T-helper 17 cell (primary cell): ENCODE results near the gene CYP4F12. TPM values are rescaled to one million over a fixed set of nuclear protein-coding genes. Genes with fewer than 3 reads are reported as not detected.

ENCODE experiments used
- ATAC-seq: fragments of 150-1000 bp; cut with Tn5 transposase; 2 replicates; pipeline ENCODE4 v1.10.0; 2021; ENCODE audit warnings: mild to moderate bottlenecking, moderate library complexity
- DNase-seq, 3 donors: peaks; one replicate each; pipeline versions ENCODE4 v3.0.0 to v3.0.0-alpha.2; 2020 to 2021
- H3K9me3 ChIP-seq: one replicate; pipeline ENCODE4 v1.7.0; 2013; ENCODE audit warnings: low read length, mild to moderate bottlenecking; ENCODE audit not compliant: control insufficient read depth, poor library complexity, severe bottlenecking
- H3K27ac Mint-ChIP-seq: one replicate; pipeline ENCODE4 v1.8.0; 2022; ENCODE audit warnings: mild to moderate bottlenecking, moderate library complexity, mixed read lengths
- H3K27me3 Mint-ChIP-seq: one replicate; pipeline ENCODE4 v1.8.0; 2022; ENCODE audit warnings: mixed read lengths
- H3K36me3 Mint-ChIP-seq: one replicate; pipeline ENCODE4 v1.8.0; 2022; ENCODE audit warnings: low read depth, mixed read lengths
- H3K4me1 Mint-ChIP-seq: one replicate; pipeline ENCODE4 v1.8.0; 2022; ENCODE audit warnings: mild to moderate bottlenecking, mixed read lengths
- H3K4me3 Mint-ChIP-seq: one replicate; pipeline ENCODE4 v1.8.0; 2022; ENCODE audit warnings: mild to moderate bottlenecking, moderate library complexity, mixed read lengths
- total RNA-seq, 4 donors: library from RNA in 2 of 4; stranded (reverse) in 2 of 4; gene quantifications; one replicate each; pipeline ENCODE4 v1.2.3 and lab custom pipeline; 2022 to 2026

The CYP4F12 gene, protein sequence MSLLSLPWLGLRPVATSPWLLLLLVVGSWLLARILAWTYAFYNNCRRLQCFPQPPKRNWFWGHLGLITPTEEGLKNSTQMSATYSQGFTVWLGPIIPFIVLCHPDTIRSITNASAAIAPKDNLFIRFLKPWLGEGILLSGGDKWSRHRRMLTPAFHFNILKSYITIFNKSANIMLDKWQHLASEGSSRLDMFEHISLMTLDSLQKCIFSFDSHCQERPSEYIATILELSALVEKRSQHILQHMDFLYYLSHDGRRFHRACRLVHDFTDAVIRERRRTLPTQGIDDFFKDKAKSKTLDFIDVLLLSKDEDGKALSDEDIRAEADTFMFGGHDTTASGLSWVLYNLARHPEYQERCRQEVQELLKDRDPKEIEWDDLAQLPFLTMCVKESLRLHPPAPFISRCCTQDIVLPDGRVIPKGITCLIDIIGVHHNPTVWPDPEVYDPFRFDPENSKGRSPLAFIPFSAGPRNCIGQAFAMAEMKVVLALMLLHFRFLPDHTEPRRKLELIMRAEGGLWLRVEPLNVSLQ
- total RNA-seq (1 to 10 TPM; 1.9 to 5.2 TPM), total RNA-seq (lab: John Stamatoyannopoulos, UW) (0.23 to 2.5 reads per million in 2 donors)

DNA sequence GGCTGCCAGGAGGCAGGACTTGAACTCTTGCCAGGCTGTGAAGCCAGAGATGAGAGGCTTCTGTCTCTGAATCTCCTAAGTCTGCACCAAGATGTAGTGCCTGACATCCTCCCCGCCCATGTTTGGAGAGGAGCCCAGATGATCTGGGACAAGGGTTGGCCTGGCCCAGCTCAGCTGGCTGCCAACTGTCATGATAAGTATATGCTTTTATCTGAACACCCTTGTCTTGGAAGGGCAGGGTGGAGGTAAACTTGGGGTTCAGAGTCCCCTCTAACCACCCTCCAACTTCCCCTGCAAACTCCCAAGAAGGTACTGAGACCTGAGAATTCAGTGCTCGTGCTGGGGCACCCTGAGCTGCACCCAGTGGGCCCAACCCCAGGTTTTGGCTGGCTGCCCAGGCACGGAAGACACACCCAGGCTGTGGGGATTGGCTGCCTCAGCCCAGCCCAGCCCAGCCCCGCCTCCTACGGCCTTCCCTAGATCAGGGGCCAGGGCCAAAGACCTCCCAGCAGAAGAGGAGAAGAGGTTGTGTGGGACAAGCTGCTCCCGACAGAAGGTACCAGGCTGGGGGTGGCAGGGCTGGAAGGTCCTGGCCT, at the start of gene CYP4F12:
Gene CYP4F12, plus strand, starts transcription at position 508 of the 596 bp plus-strand sequence. CDS start 443 bp downstream, outside the sequence.
- DNase-seq (peak in 1 of 3 donors; percentile 21), ATAC-seq (peak; percentile 73)
- peak within 1 kb of the TSS; percentile 72 for H3K4me3 Mint-ChIP-seq
- no peaks in the 10 kb centered on the region for H3K27me3 Mint-ChIP-seq
- no peaks in the 10 kb centered on the region for H3K9me3 ChIP-seq
- H3K4me1 Mint-ChIP-seq, result peaks cover 24% of the 10 kb centered on the region
- no peaks in the 10 kb centered on the region for H3K36me3 Mint-ChIP-seq
- peak within 1 kb of the TSS; percentile 85 for H3K27ac Mint-ChIP-seq

DNA sequence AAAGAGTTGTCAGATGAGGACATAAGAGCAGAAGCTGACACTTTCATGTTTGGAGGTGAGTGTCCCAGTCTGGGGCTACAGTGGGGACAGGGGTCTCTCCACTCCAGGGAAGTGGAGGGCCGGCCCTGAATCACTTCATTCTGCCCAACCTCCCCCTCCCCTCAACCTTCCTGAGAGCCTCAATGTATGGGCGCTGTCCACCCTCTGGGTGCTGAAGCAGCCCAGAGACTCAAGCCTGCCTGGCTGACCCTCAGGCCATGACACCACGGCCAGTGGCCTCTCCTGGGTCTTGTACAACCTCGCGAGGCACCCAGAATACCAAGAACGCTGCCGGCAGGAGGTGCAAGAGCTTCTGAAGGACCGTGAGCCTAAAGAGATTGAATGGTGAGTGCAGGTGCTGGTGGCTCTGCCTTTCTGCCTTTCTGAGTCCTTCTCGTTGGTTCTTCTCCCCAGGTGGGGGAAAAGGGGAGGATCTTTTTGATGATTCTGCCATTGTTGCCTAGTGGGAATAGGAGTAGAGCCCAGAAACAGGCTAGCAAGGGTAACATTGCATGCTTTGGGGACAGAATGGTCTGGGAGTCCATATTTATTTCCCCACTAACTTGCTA, 49.1 kb upstream of the CYP4F12 start:
- DNase-seq (no peak), ATAC-seq (no peak)
- Mint-ChIP-seq H3K36me3 (no peaks in the 10 kb centered on the region), H3K4me1 (no peaks in the 10 kb centered on the region), H3K27me3 (peaks cover 46% of the 10 kb centered on the region), H3K4me3 (no peak overlapping the region), H3K27ac (no peak overlapping the region)
- no peaks in the 10 kb centered on the region for H3K9me3 ChIP-seq

DNA sequence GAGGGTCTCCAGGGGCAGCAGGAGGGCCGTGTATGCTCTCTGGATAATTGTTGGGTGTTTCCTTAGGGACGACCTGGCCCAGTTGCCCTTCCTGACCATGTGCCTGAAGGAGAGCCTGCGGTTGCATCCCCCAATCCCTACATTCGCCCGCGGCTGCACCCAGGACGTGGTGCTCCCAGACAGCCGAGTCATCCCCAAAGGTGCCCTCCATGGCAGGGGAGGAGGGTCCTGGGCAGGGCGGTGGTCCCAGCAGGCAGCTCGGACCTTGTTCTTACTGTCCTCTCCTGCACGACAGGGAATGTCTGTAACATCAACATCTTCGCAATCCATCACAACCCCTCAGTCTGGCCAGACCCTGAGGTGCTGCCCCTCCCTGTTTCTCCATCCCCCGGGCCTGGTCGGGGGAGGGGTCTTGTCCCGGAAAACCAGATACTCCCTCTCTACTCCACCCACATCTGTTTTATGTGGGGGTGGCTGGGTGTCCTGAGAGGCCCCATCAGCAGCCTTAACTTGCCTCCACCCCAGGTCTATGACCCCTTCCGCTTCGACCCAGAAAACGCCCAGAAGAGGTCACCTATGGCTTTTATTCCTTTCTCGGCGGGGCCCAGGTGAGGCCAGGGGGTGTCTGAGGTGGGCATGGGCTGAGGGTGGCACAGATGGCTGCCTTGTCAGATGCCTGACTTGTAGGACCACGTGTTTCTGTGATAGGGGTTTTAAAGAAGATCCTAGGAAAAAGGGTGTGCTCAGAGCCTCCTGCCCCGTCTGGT, 44.5 kb upstream of the CYP4F12 start:
- DNase-seq (no peak), ATAC-seq (no peak)
- H3K4me3 Mint-ChIP-seq, result no peak overlapping the region
- peaks cover 5% of the 10 kb centered on the region for H3K4me1 Mint-ChIP-seq
- H3K27me3 Mint-ChIP-seq, result peaks cover 22% of the 10 kb centered on the region
- H3K36me3 Mint-ChIP-seq, result no peaks in the 10 kb centered on the region
- no peak overlapping the region for H3K27ac Mint-ChIP-seq
- no peaks in the 10 kb centered on the region for H3K9me3 ChIP-seq

DNA sequence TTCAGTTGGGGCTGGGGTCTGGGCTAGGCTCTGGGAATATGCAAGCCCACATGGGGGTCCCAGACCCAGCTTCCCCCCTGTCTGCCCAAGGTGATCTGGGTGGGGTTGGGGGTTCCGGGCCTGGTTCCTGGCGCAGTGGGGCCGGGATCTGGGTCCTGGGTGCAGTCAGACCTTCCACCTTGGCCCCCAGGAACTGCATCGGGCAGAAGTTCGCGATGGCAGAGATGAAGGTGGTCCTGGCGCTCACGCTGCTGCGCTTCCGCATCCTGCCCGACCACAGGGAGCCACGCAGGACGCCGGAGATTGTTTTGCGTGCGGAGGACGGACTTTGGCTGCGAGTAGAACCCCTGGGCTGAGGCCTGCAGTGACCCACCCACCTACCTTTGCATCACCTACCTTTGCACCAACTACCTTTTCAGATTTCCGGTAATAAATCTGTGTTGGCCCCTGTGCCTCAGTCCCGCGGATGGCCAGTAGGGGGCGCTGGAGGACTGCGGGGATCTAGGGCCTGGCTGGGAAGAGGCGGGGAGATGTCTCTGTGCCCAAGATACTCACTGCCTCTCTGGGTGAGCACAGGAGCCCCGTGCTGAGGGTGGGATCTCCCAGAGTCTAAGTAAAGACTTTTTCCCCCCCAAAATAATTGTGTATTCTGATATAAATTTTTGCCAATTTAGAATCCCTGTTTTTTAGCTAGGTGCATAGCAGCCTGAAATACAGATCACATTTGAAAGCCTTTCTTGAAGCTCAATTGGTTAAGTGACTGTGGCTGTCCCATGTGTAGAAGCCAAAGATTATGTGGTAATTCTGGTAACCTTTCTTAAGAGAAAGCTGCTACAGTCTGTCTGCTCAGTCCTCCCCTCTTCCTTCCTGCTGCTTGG, 43.6 kb upstream of the CYP4F12 start:
- H3K9me3 ChIP-seq, result no peaks in the 10 kb centered on the region
- peaks cover 16% of the 10 kb centered on the region for H3K27me3 Mint-ChIP-seq
- H3K27ac Mint-ChIP-seq, result no peak overlapping the region
- no peaks in the 10 kb centered on the region for H3K36me3 Mint-ChIP-seq
- DNase-seq (peak; percentile 74 to 94 (median 78)), ATAC-seq (peak; percentile 99)
- H3K4me1 Mint-ChIP-seq, result peaks cover 8% of the 10 kb centered on the region
- H3K4me3 Mint-ChIP-seq, result no peak overlapping the region

DNA sequence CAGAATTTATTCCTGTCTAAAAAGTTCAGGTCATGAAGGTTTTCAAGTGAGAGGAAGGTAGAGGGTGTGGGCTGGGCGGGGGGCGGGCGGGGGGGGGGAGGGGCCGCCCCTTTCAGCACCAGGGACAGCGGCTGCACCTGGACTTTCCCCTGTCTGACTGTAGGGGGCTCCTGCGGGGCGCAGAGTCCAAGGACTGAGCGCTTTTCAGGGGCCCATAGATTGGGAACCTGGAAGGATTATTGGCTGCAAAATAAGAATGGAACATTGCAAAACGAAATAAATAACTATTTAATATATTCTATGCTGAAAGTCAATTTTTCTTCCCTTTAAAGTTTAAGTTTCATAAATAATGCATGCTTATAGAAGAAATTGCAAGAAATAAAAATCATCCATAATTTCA, 41.1 kb upstream of the CYP4F12 start:
- H3K36me3 Mint-ChIP-seq, result no peaks in the 10 kb centered on the region
- peaks cover 20% of the 10 kb centered on the region for H3K27me3 Mint-ChIP-seq
- ATAC-seq, result no peak
- no peak overlapping the region for H3K27ac Mint-ChIP-seq
- peaks cover 12% of the 10 kb centered on the region for H3K4me1 Mint-ChIP-seq
- DNase-seq, result peak in 2 of 3 donors; percentile 24 to 30
- H3K9me3 ChIP-seq, result no peaks in the 10 kb centered on the region
- no peak overlapping the region for H3K4me3 Mint-ChIP-seq

DNA sequence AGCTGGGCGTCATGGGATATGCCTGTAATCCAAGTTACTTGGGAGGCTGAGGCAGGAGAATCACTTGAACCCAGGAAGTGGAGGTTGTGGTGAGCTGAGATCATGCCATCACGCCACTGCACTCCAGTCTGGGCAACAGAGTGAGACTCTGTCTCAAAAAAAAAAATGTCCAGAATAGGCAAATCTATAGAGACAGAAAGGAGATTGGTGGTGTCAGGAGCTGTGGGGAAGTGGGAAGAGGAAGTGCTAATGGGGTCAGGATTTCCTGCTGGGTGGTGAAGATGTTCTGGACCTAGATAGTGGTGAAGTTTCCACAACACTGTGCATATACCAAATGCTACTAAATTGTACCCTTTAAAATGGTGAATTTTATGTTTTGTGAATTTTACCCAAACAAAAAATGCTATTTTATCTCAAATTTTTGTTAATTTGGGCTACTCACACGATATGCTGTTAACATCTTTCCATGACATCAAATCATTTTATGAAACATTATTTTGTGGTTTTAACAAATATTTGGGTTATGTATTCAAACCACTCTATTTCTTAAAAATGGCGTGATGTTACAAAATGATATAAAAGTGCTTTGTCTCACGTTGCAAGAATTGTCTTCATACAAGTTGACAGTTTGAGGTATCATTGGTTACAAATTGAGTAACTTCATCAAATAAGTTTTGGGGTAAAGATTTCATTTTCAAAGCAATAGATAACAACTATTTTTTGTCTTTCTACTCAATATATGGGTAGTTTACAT, 39.6 kb upstream of the CYP4F12 start:
- no peaks in the 10 kb centered on the region for H3K36me3 Mint-ChIP-seq
- no peak for DNase-seq
- H3K27ac Mint-ChIP-seq, result no peak overlapping the region
- peaks cover 12% of the 10 kb centered on the region for H3K4me1 Mint-ChIP-seq
- no peaks in the 10 kb centered on the region for H3K9me3 ChIP-seq
- ATAC-seq, result no peak
- H3K4me3 Mint-ChIP-seq, result peak overlapping the region; percentile 44
- peaks cover 28% of the 10 kb centered on the region for H3K27me3 Mint-ChIP-seq

DNA sequence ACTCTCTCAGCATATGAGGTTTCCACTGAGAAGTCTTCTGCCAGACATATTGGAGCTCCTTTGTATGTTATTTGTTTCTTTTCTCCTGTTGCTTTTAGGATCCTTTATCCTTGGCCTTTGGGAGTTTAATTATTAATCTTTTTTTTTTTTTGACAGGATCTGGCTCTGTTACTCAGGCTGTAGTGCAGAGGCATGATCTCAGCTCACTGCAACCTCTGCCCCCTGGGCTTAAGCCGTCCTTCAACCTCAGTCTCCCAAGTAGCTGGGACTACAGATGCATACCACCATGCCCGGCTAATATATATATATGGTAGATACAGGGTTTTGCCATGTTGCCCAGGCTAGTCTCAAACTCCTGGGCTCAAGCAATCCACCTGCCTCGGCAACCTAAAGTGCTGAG, 38.8 kb upstream of the CYP4F12 start:
- Mint-ChIP-seq H3K4me1 (peaks cover 12% of the 10 kb centered on the region), H3K27ac (no peak overlapping the region), H3K36me3 (no peaks in the 10 kb centered on the region), H3K27me3 (peaks cover 29% of the 10 kb centered on the region), H3K4me3 (no peak overlapping the region)
- DNase-seq, result no peak
- H3K9me3 ChIP-seq, result no peaks in the 10 kb centered on the region
- ATAC-seq, result no peak

DNA sequence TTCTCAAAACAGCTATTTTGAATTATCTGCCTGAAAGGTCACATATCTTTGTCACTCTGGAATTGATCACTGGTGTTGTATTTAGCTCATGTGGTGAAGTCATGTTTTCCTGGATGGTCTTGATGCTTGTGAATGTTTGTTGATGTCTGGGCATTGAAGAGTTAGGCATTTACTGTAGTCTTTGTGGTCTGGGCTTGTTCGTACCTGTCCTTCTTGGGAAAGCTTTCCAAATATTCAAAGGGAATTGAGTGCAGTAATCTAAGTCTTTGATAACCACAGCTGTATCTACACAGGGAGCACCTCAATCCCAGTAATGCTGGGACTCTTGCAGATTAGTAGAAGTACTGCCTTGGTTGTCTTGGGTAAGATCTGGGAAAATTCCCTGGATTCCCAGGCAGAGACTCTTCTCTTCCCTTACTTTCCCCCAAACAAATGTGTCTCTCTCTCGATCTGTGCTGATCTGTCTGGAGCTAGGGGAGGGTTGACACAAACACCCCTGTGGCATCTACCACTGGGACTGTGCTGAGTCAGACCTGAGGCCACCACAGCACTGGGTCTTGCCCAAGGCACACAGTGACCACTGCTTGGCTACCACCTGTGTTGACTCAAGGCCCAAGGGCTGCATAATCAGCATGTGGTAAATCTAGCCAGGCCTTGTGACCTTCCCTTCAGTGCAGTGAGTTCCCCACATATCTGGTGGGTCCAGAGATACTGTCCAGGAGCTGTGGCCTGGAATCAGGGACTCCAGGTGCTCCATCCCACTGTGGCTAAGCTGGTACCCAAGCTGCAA, 37.7 kb upstream of the CYP4F12 start:
- Mint-ChIP-seq H3K36me3 (no peaks in the 10 kb centered on the region), H3K4me3 (no peak overlapping the region), H3K27me3 (peaks cover 40% of the 10 kb centered on the region), H3K4me1 (peaks cover 12% of the 10 kb centered on the region), H3K27ac (no peak overlapping the region)
- DNase-seq, result no peak
- no peak for ATAC-seq
- no peaks in the 10 kb centered on the region for H3K9me3 ChIP-seq

DNA sequence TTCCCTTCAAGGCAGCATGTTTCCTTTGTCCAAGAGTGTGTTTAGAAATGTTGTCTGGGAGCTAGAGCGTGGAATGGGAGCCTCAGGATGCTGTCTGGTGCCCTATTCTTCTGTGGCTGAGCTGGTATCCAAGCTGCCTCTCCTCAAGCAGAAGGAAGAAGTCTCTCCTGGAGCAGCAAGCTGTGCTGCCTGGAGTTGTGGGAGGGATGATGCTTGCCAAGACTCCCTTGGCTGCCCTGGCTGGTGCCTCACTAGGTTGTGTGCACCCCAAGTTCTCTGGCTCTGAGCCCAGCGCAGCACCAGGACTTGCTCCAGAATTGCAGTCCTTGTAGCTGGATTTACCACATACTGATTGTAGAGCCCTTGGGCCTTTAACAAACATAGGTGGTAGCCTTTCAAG, 36.9 kb upstream of the CYP4F12 start:
- no peaks in the 10 kb centered on the region for H3K9me3 ChIP-seq
- Mint-ChIP-seq H3K4me3 (no peak overlapping the region), H3K27me3 (peaks cover 37% of the 10 kb centered on the region), H3K4me1 (peaks cover 12% of the 10 kb centered on the region), H3K27ac (no peak overlapping the region), H3K36me3 (no peaks in the 10 kb centered on the region)
- ATAC-seq (no peak), DNase-seq (no peak)

DNA sequence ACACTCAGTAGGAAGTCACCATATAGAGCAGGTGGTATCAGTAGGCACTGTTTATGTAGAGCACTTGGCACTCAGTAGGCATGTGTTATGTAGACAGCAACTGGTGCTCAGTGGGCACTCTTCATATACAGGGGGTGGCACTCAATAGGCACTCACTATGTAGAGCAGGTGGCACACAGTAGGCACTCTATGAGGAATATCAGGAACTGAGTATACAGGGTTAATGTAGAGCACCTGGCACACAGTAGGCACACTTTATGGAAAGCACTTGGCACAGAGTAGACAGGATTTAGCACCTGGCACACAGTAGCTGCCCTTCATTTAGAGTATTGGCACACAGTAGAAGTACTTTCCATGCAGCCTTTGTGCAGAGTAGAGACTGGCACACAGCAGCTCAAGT, 33.3 kb upstream of the CYP4F12 start:
- H3K27me3 Mint-ChIP-seq, result peaks cover 34% of the 10 kb centered on the region
- ATAC-seq (no peak), DNase-seq (no peak)
- H3K36me3 Mint-ChIP-seq, result no peaks in the 10 kb centered on the region
- H3K27ac Mint-ChIP-seq, result no peak overlapping the region
- no peak overlapping the region for H3K4me3 Mint-ChIP-seq
- no peaks in the 10 kb centered on the region for H3K9me3 ChIP-seq
- peaks cover under 1% of the 10 kb centered on the region for H3K4me1 Mint-ChIP-seq

DNA sequence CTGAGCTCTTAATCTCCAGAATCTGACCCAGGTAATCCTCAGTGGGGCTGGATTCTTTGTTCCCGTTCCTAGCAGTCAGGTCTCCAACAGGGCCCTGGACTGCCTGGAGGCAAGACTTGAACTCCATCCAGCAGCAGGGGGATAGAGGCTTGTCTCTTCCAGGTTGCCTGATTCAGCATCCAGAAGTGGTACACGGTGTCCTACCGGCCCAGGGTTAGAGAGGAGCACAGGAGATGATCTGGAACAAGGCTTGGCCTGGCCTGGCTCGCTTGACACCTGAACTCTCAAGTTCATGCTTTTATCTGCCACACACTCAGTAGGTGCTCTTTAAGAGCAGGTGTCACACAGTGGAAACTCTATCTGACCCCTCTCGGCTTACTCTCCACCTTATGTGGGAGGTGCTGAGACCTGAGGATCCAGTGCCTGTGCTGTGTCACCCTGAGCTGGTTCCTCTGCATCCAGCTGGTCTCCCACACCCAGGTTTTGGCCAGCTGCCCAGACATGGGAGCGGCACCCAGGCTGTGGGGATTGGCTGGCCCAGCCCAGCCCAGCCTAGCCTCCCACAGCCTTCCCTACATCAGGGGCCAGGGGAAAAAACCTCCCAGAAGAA, 32.5 kb upstream of the CYP4F12 start, which contains the start of gene CYP4F3:
Gene CYP4F3, plus strand, starts transcription at position 604 of the 610 bp plus-strand sequence. CDS start 519 bp downstream, outside the sequence.
- H3K4me1 Mint-ChIP-seq, result no peaks in the 10 kb centered on the region
- no peaks in the 10 kb centered on the region for H3K36me3 Mint-ChIP-seq
- peaks cover 26% of the 10 kb centered on the region for H3K27me3 Mint-ChIP-seq
- no peaks in the 10 kb centered on the region for H3K9me3 ChIP-seq
- H3K4me3 Mint-ChIP-seq, result no peak within 1 kb of the TSS
- H3K27ac Mint-ChIP-seq, result no peak within 1 kb of the TSS
- DNase-seq (no peak), ATAC-seq (no peak)
